Panc1 (cell line): ENCODE results near the gene TMEM175. TPM values are rescaled to one million over a fixed set of nuclear protein-coding genes. Genes with fewer than 3 reads are reported as not detected.
"Not testable (repeated sequence)": the region's sequence is repeated elsewhere in the genome, so short reads cannot be mapped to it uniquely, and the experiment has no call there.

ENCODE experiments used
- ATAC-seq: fragments of 200-7000 bp; cut with Tn5 transposase; 2 replicates; pipeline ENCODE4 v1.9.1; 2020; ENCODE audit warnings: mild to moderate bottlenecking, moderate library complexity
- BruUV-seq: library from RNA; stranded (reverse); fragments of 400-500 nt; replicated peaks from 2 replicates; lab custom pipeline; 2021; lab: Mats Ljungman, UMichigan
- CTCF ChIA-PET: fragments of 300-600 bp; sonication (Branson Sonifier 250); formaldehyde crosslinking; loops from one replicate; lab custom pipeline; 2022; ENCODE audit warnings: antibody characterized with exemption; lab: Charles Lee
- POLR2A ChIA-PET: fragments of 300-600 bp; sonication (Branson Sonifier 250); formaldehyde crosslinking; loops from one replicate; lab custom pipeline; 2022; ENCODE audit warnings: antibody characterized with exemption; lab: Charles Lee
- DNase-seq: peaks from one replicate; pipeline ENCODE4 v3.0.0-alpha.2; 2010; ENCODE audit warnings: low read depth, low spot score
- H3K27ac ChIP-seq: 2 replicates; pipeline ENCODE4 v1.5.1; 2011; ENCODE audit warnings: mild to moderate bottlenecking, low read length, inconsistent platforms
- H3K27me3 ChIP-seq: fragments of 200-500 bp; sonication (Bioruptor generic); 2 replicates; pipeline ENCODE4 v1.6.0; 2014; ENCODE audit warnings: low read length, inconsistent platforms; ENCODE audit not compliant: control insufficient read depth, insufficient read depth
- H3K36me3 ChIP-seq: fragments of 200-500 bp; sonication (Bioruptor generic); 2 replicates; pipeline ENCODE4 v1.5.1; 2014; ENCODE audit warnings: inconsistent platforms, mild to moderate bottlenecking, low read length, moderate library complexity; ENCODE audit not compliant: control insufficient read depth, insufficient read depth
- H3K4me1 ChIP-seq: 2 replicates; pipeline ENCODE4 v1.5.1; 2011; ENCODE audit warnings: inconsistent platforms, mild to moderate bottlenecking, low read length, moderate library complexity; ENCODE audit not compliant: control insufficient read depth, insufficient read depth
- H3K4me3 ChIP-seq, 2 experiments: 2 replicates each; pipeline ENCODE4 v1.5.1; 2011 to 2012; ENCODE audit warnings: low read depth in 2 of 2, low read length in 2 of 2, mild to moderate bottlenecking in 2 of 2, inconsistent platforms in 1 of 2, moderate library complexity in 1 of 2
- H3K9me3 ChIP-seq: fragments of 200-500 bp; sonication (Bioruptor generic); 2 replicates; pipeline ENCODE4 v1.5.1; 2014; ENCODE audit warnings: low read depth, mild to moderate bottlenecking, inconsistent platforms, low read length, moderate library complexity; ENCODE audit not compliant: control insufficient read depth, insufficient read depth
- CTCF ChIP-seq: fragments of 450-650 bp; IDR thresholded peaks from 2 replicates; pipeline ENCODE4 v1.5.1; 2017; ENCODE audit warnings: mild to moderate bottlenecking
- POLR2AphosphoS5 ChIP-seq: IDR thresholded peaks from 2 replicates; pipeline ENCODE4 v1.6.1; 2012; ENCODE audit warnings: mild to moderate bottlenecking, low read depth, low read length, moderate library complexity
- SIN3A ChIP-seq: IDR thresholded peaks from 2 replicates; pipeline ENCODE4 v1.6.1; 2012; ENCODE audit warnings: low read depth, mild to moderate bottlenecking, low read length, moderate library complexity, borderline replicate concordance; ENCODE audit not compliant: insufficient read depth
- TCF7L2 ChIP-seq: IDR thresholded peaks from 2 replicates; pipeline ENCODE4 v1.6.1; 2011; ENCODE audit warnings: mild to moderate bottlenecking, low read depth, low read length, inconsistent platforms
- in situ Hi-C: cut with HindIII; loops from 2 replicates; pipeline ENCODE4 v1.10.0; 2016; ENCODE audit warnings: low sequenced_read_pairs, low pct_unique_long_range_greater_than_20kb
- intact Hi-C: fragments of 100-400 bp; cut with micrococcal nuclease; formaldehyde crosslinking; loops from one replicate; pipeline ENCODE4 v1.10.0; 2022; ENCODE audit not compliant: unreplicated experiment
- total RNA-seq: library from RNA; stranded (reverse); gene quantifications from one replicate; pipeline ENCODE4 v1.2.1, GENCODE V29; 2021; ENCODE audit not compliant: unreplicated experiment
- TF ChIP-seq, protein P1 (sequence below), 2 experiments: IDR thresholded peaks; 2 replicates each; pipeline ENCODE4 v1.6.1; 2011 to 2012; ENCODE audit warnings: low read depth in 2 of 2, control low read depth in 1 of 2, low read length in 1 of 2, mild to moderate bottlenecking in 1 of 2, moderate library complexity in 1 of 2; ENCODE audit not compliant: insufficient read depth in 1 of 2

The TMEM175 gene
- total RNA-seq, 1 experiment from 2014 or later, result 21.8 TPM

- ATAC-seq, result peak; percentile 58; the same call in 1 of the 2 replicates
- TF ChIP-seq CTCF (peak; percentile 69), SIN3A (no peak)
- ChIA-PET CTCF (no interaction called here), POLR2A (interaction anchor here (0.7 kb wide), 1 partner anchor 152 kb away, joined by 4 read pairs; no protein-coding TSS in a partner anchor)
- no peaks in the 10 kb centered on the region for H3K27me3 ChIP-seq
- peaks cover 4% of the 10 kb centered on the region; the same call in 1 of the 2 replicates for H3K36me3 ChIP-seq
- no peak for DNase-seq
- BruUV-seq, result no TSS peak
- H3K4me3 ChIP-seq, result no peak overlapping the region
- H3K4me1 ChIP-seq, result peaks cover 24% of the 10 kb centered on the region
- intact Hi-C loops (no loop called here), in situ Hi-C loops (no loop called here)
- no peak overlapping the region for H3K27ac ChIP-seq
- no peaks in the 10 kb centered on the region for H3K9me3 ChIP-seq
Measured at GRCh38 chr4:926538-926937, 5.7 kb upstream of the TMEM175 start.

- H3K36me3 ChIP-seq, H3K27me3 ChIP-seq, DNase-seq, in situ Hi-C loops, H3K27ac ChIP-seq, H3K9me3 ChIP-seq, BruUV-seq, ATAC-seq, intact Hi-C loops, POLR2A ChIA-PET, H3K4me3 ChIP-seq: not testable (repeated sequence)
- peaks cover 24% of the 10 kb centered on the region for H3K4me1 ChIP-seq
- CTCF ChIA-PET, result interaction anchor here (0.7 kb wide), 1 partner anchor 264 kb away, joined by 4 read pairs; no protein-coding TSS in a partner anchor
Measured at GRCh38 chr4:927566-927965, 4.7 kb upstream of the TMEM175 start.

DNA sequence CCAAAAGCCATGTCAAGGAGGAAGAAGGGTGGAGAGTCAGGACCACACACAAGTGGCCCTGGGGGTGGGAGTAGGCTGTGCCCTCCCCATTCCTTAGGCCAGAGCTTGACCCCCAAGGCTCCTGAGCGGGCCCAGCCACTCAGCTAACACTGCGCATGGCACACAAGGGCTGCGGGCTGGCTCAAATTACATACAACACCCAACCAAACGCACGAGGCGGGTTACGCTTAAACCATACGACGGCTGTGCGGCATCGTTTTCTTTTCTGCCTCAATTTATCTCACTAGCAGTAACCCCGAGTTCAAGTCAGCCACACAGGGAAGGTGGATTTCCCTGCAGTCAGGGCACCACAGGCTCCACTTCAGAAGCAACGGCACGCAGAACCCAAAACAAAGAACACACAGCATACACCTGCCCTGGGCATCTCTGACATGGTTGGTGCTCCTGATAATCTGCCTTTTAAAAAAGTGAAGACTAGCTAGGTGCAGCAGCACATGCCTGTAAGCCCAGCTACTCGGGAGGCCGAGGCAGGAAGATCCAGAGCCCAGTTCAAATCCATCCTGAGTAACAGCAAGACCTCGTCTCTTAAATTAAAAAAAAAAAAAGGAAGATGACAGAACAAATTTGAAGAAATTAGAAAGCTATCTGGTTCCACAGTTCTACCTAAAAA is 3.0 kb upstream of the TMEM175 start:
- Histone ChIP-seq H3K27me3 (no peaks in the 10 kb centered on the region), H3K4me1 (peaks cover 24% of the 10 kb centered on the region), H3K36me3 (peaks cover 4% of the 10 kb centered on the region; the same call in 1 of the 2 replicates), H3K4me3 (no peak overlapping the region), H3K27ac (no peak overlapping the region), H3K9me3 (no peaks in the 10 kb centered on the region)
- ATAC-seq (no peak), DNase-seq (no peak)
- CTCF ChIA-PET, result interaction anchor here (0.7 kb wide), 1 partner anchor 150 kb away, joined by 4 read pairs; no protein-coding TSS in a partner anchor
- in situ Hi-C loops (no loop called here), intact Hi-C loops (no loop called here)
- TF ChIP-seq SIN3A (no peak), CTCF (no peak), TCF7L2 (no peak), POLR2AphosphoS5 (no peak)
- TF ChIP-seq, protein P1, sequence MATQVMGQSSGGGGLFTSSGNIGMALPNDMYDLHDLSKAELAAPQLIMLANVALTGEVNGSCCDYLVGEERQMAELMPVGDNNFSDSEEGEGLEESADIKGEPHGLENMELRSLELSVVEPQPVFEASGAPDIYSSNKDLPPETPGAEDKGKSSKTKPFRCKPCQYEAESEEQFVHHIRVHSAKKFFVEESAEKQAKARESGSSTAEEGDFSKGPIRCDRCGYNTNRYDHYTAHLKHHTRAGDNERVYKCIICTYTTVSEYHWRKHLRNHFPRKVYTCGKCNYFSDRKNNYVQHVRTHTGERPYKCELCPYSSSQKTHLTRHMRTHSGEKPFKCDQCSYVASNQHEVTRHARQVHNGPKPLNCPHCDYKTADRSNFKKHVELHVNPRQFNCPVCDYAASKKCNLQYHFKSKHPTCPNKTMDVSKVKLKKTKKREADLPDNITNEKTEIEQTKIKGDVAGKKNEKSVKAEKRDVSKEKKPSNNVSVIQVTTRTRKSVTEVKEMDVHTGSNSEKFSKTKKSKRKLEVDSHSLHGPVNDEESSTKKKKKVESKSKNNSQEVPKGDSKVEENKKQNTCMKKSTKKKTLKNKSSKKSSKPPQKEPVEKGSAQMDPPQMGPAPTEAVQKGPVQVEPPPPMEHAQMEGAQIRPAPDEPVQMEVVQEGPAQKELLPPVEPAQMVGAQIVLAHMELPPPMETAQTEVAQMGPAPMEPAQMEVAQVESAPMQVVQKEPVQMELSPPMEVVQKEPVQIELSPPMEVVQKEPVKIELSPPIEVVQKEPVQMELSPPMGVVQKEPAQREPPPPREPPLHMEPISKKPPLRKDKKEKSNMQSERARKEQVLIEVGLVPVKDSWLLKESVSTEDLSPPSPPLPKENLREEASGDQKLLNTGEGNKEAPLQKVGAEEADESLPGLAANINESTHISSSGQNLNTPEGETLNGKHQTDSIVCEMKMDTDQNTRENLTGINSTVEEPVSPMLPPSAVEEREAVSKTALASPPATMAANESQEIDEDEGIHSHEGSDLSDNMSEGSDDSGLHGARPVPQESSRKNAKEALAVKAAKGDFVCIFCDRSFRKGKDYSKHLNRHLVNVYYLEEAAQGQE (IDR thresholded peaks at IDR 0.05; ENCODE audit: insufficient read depth in 1 of 2, low read depth in 2 of 2, low read length in 1 of 2), result no peak
- BruUV-seq, result no TSS peak
- POLR2A ChIA-PET, result no interaction called here
